ENCODE results near the gene ATP8B3. TPM values are rescaled to one million over a fixed set of nuclear protein-coding genes. Genes with fewer than 3 reads are reported as not detected.
"Not testable (repeated sequence)": the region's sequence is repeated elsewhere in the genome, so short reads cannot be mapped to it uniquely, and the experiment has no call there.

The ATP8B3 gene
- total RNA-seq, 1 experiment from 2014 or later: 6.5 TPM

GRCh38 chr19:1799695-1800342, 12.3 kb downstream of the ATP8B3 start:
- no peak for DNase-seq (ENCODE audit: low read depth)

- not testable (repeated sequence) for DNase-seq (ENCODE audit: low read depth)
These were observed 14.8 kb downstream of the ATP8B3 start for GRCh38 chr19:1797313-1797712.

GRCh38 chr19:1796395-1797142, 15.5 kb downstream of the ATP8B3 start:
- DNase-seq (ENCODE audit: low read depth): no peak

- DNase-seq (ENCODE audit: low read depth): no peak
These were observed 17.5 kb downstream of the ATP8B3 start for GRCh38 chr19:1794424-1795172.

- no peak for DNase-seq (ENCODE audit: low read depth)
These were observed 20.2 kb downstream of the ATP8B3 start for GRCh38 chr19:1791879-1792278.

- no peak for DNase-seq (ENCODE audit: low read depth)
These were observed 21.9 kb downstream of the ATP8B3 start for GRCh38 chr19:1790054-1790792.

- DNase-seq (ENCODE audit: low read depth): no peak
These were observed 22.6 kb downstream of the ATP8B3 start for GRCh38 chr19:1789261-1790041.

- no peak for DNase-seq (ENCODE audit: low read depth)
These were observed 25.0 kb downstream of the ATP8B3 start for GRCh38 chr19:1787116-1787515.

GRCh38 chr19:1786668-1787067, 25.4 kb downstream of the ATP8B3 start:
- DNase-seq (ENCODE audit: low read depth): no peak

- no peak for DNase-seq (ENCODE audit: low read depth)
These were observed 26.8 kb downstream of the ATP8B3 start for GRCh38 chr19:1785310-1785709.

GRCh38 chr19:1783874-1784273, 28.2 kb downstream of the ATP8B3 start:
- no peak for DNase-seq (ENCODE audit: low read depth)

- DNase-seq (ENCODE audit: low read depth): no peak
These were observed 28.7 kb downstream of the ATP8B3 start for GRCh38 chr19:1783354-1783753.

GRCh38 chr19:1782521-1782920, 29.6 kb downstream of the ATP8B3 start:
- no peak for DNase-seq (ENCODE audit: low read depth)

- no peak for DNase-seq (ENCODE audit: low read depth)
These were observed 31.7 kb downstream of the ATP8B3 start for GRCh38 chr19:1780272-1780958.

GRCh38 chr19:1779574-1779973, 32.5 kb downstream of the ATP8B3 start:
- DNase-seq (ENCODE audit: low read depth): no peak

GRCh38 chr19:1777149-1777548, 34.9 kb downstream of the ATP8B3 start:
- DNase-seq (ENCODE audit: low read depth): no peak

GRCh38 chr19:1776606-1777147, 35.4 kb downstream of the ATP8B3 start:
- DNase-seq (ENCODE audit: low read depth): no peak

GRCh38 chr19:1775951-1776605, 36.0 kb downstream of the ATP8B3 start:
- no peak for DNase-seq (ENCODE audit: low read depth)

- DNase-seq (ENCODE audit: low read depth): no peak
These were observed 36.9 kb downstream of the ATP8B3 start for GRCh38 chr19:1774989-1775772.
